HG03103 (cell line): ENCODE measurements around the gene GALNT7.

Experiments
- ATAC-seq: cut with Tn5 transposase; IDR thresholded peaks from one replicate; pipeline ENCODE4 v1.9.1; 2021; ENCODE audit warnings: low read depth; ENCODE audit not compliant: unreplicated experiment

GALNT7 gene

DNA sequence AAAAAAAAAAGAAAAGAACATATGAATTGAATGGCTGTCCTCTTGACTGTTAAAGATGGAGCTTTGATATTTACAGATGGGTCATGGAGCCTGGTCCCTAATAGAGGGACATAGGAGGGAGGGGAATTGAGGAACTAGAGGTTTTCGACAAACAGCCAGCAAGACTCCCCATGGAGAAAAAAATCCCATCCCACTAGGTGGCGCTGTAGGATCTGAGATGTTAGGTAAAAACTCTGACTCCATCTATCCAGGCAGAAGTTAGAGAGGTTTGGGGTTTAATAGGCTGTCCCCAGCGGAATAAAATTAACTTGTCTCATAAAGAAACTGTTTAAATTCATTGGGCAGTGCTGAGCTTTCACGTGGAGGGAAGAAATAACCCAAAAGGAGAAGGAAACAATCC is 119.7 kb downstream of the GALNT7 start:
- peak; percentile 60 for ATAC-seq

- peak; percentile 2 for ATAC-seq
Measured at GRCh38 chr4:173288698-173289352, 120.2 kb downstream of the GALNT7 start.

GRCh38 chr4:173289353-173289727 is 120.7 kb downstream of the GALNT7 start:
- ATAC-seq = no peak

DNA sequence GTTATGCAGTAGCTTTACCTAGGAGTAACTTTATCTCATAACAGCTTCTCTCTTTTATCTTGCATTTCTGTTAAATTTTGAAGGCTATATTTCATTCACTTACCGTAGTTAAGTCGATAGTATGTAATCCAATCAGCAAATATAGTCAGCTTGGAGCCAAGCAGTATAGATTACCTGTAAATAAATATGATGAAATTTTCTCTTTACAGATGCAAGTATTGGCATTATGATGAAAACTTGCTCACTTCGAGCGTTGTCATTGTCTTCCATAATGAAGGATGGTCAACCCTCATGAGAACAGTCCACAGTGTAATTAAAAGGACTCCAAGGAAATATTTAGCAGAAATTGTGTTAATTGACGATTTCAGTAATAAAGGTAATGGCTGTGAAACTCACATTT is 123.3 kb downstream of the GALNT7 start:
- ATAC-seq = no peak

DNA sequence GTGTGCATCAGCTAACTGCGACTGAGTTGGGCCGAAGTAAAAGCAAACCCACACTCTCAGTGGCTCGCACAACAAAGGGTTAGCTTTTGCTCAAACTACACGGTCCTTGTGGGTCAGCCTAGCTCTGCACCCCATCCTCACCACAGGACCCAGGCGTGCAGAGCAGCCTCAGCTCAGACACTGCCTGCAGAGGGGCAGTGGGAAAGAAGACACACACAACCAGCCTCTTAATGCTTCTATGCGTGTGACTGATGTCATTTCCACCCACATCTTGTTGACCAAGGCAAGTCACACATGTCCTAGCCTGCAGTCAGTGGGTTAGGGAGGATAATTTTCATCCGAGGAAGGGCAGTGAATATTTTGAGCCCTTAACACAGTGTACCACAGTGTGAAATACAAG is 125.1 kb downstream of the GALNT7 start:
- ATAC-seq = no peak

- no peak for ATAC-seq
Measured at GRCh38 chr4:173294444-173294843, 125.8 kb downstream of the GALNT7 start.

GRCh38 chr4:173301518-173302201 is 133.0 kb downstream of the GALNT7 start:
- ATAC-seq = no peak

GRCh38 chr4:173307778-173308177 is 139.2 kb downstream of the GALNT7 start:
- ATAC-seq = no peak

DNA sequence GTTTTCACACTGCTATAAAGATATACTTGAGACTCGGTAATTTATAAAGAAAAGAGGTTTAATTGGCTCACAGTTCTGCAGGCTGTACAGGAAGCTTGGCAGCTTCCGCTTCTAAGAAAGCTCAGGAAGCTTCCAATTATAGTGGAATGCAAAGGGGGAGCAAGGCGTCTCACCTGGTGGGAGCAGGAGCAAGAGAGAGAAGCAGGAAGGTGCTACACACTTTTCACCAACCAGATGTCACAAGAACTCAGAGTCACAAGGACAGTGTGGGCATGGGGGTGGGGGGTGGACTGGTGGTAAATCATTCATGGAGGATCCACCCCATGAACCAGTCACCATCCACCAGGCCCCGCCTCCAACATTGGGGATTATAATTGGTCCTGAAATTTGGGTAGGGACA is 142.8 kb downstream of the GALNT7 start:
- no peak for ATAC-seq

GRCh38 chr4:173314715-173315114 is 146.1 kb downstream of the GALNT7 start:
- ATAC-seq = no peak

GRCh38 chr4:173316060-173316459 is 147.4 kb downstream of the GALNT7 start:
- no peak for ATAC-seq

DNA sequence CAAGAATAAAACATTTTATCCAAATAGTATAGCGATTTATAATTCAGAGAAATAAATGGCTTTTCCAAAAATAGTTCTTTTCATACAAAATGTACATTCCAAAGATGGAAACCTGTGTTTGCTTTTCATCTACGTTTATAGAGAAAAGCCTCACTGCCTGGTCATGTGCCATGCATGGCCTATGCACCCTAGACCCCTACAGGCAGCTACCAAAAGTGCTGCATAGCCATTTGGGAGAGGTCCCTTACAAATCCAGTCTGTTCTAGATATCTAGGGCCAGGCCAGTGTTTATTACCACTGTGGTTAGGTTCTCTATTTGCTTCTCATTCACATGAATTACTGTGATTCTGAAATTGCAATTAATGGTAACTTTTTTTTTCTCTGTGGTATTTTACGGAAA is 148.4 kb downstream of the GALNT7 start:
- ATAC-seq = peak; percentile 52

DNA sequence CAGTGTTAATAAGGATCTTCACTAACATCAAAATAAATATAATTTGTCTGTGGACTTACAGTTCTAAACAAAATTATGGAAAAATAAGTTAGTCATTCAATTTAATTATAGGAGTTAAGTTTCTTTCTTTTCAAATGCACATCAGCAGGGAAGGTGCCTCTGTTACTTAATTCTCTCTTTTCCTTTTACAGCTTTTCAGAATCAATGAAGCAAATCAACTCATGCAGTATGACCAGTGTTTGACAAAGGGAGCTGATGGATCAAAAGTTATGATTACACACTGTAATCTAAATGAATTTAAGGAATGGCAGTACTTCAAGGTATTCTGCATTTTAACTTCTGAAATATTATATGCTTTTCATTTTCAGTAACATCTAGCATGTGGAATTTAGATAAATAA is 149.6 kb downstream of the GALNT7 start:
- no peak for ATAC-seq

- ATAC-seq = no peak
Measured at GRCh38 chr4:173318648-173319211, 150.1 kb downstream of the GALNT7 start.

GRCh38 chr4:173319696-173320095 is 151.1 kb downstream of the GALNT7 start:
- ATAC-seq = no peak

- ATAC-seq = no peak
Measured at GRCh38 chr4:173325007-173325736, 156.6 kb downstream of the GALNT7 start.

DNA sequence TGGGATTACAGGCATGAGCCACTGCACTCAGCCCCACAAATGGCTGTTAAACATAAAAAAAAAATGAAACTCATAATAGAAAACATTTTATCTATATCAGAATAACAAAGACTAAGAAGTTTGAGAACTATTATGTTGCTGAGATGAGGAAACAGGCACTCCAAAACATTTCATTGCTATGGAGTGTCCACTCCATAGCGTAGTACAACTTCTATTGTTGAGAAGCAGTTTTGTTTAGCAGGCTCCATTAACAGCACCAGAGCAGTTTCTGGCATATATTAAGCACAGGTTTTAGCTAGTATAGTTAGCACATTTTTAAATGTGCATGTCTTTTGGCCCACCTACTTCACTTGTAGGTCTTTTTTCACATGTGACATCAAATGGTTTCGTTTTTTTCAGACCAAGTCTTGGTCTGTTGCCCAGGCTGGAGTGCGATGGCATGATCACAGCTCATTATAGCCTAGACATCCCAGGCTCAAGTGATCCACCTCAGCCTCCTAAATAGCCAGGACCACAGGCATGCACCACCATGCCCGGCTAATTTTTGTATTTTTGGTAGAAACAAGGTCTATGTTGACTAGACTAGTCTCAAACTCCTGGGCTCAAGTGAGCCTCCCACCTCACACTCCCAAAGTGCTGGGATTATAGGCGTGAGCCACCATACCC is 159.8 kb downstream of the GALNT7 start:
- no peak for ATAC-seq

- ATAC-seq = no peak
Measured at GRCh38 chr4:173330590-173330989, 162.0 kb downstream of the GALNT7 start.

GRCh38 chr4:173332021-173332487 is 163.4 kb downstream of the GALNT7 start:
- no peak for ATAC-seq

DNA sequence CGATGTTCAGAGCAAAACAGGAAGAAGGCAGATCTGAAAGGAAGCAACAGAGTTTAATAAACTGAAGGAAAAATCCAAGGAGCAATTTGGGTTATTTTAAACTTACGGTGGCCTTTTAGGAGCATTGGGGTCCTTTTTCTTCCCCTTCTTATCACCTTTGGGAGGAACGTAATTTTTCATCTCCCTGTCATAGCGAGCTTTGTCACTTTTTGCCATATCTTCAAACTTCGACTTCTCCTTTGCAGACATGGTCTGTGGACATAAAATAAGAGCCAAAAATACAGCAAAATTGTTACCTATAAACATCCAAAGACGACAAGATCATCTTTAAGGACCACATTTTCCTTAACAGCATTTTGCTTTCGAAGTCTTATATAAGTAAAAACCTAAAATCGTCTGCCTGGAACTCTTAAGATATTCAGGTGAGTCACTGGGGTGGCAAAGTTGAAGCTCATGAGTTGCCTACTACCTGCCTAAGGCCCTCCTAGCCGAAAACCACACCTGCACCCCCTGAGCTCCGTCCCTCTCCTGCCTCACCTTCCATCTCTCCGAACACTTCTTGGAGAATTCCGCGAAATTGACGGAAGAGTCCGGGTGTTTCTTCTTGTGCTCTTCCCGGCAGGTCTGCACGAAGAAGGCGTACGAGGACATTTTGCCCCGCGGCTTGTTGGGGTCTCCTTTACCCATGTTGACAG is 164.5 kb downstream of the GALNT7 start:
- ATAC-seq = no peak
